ENCODE data around the gene SPOCK3.

DNA sequence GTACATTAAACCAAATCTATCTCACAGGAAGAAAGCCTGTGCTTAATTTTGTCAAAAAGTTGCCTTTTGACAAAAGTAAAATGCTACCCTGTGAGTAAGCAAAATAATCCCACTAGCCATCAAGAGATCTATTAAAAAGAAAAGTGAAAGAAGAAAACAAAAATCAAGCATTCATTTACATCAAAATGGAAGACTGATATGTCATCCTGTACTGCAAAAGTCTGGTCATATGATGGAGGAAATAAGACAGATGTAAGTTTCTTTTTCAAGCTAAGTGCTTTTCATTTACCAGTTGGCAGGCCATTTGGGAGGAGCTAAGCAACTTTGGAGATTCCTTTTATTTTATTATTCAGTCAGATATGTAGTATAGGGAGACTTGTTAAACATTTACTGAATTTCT is 387.4 kb downstream of the SPOCK3 start:
- TF ChIP-seq POLR2A (IDR thresholded peaks at IDR 0.05; ENCODE audit: low read length) (no peak), GATA1 (IDR thresholded peaks at IDR 0.05; ENCODE audit: low read depth, low read length) (no peak)
